Neural cell (in vitro differentiated cells): Measurements from ENCODE around the gene MAPK1. TPM values are rescaled to one million over a fixed set of nuclear protein-coding genes. Genes with fewer than 3 reads are reported as not detected.

Experiments
- H2AFZ ChIP-seq: fragments of 200-600, 300-800 bp; sonication (generic), shearing (Covaris generic); 2 replicates; pipeline ENCODE4 v1.6.0; 2014; ENCODE audit warnings: low read depth, mild to moderate bottlenecking, antibody characterized with exemption, low read length, moderate library complexity
- H3F3A ChIP-seq: fragments of 200-600 bp; shearing (Covaris generic); 2 replicates; pipeline ENCODE4 v1.6.1; 2016; ENCODE audit warnings: mild to moderate bottlenecking, moderate library complexity, mixed read lengths, antibody characterized with exemption, low read length; ENCODE audit not compliant: insufficient read depth, poor library complexity, severe bottlenecking
- H3K27ac ChIP-seq: fragments of 200-600, 300-800 bp; sonication (generic), shearing (Covaris generic); 2 replicates; pipeline ENCODE4 v1.5.1; 2014; ENCODE audit warnings: mild to moderate bottlenecking, low read length, moderate library complexity
- H3K27me3 ChIP-seq: fragments of 300-800, 200-600 bp; sonication (generic), shearing (Covaris generic); 2 replicates; pipeline ENCODE4 v1.6.0; 2014; ENCODE audit warnings: mild to moderate bottlenecking, low read depth, low read length, moderate library complexity; ENCODE audit not compliant: insufficient read depth
- H3K36me3 ChIP-seq: fragments of 300-800, 200-600 bp; sonication (generic), shearing (Covaris generic); 2 replicates; pipeline ENCODE4 v1.5.1; 2014; ENCODE audit warnings: mild to moderate bottlenecking, antibody characterized with exemption, low read length, moderate library complexity; ENCODE audit not compliant: insufficient read depth
- H3K4me2 ChIP-seq: fragments of 300-800, 200-600 bp; sonication (generic), shearing (Covaris generic); 2 replicates; pipeline ENCODE4 v1.6.0; 2014; ENCODE audit warnings: mild to moderate bottlenecking, low read length
- H3K4me3 ChIP-seq: fragments of 300-800, 200-600 bp; sonication (generic), shearing (Covaris generic); 2 replicates; pipeline ENCODE4 v1.5.1; 2014; ENCODE audit warnings: mild to moderate bottlenecking, low read length, moderate library complexity
- H3K79me2 ChIP-seq: fragments of 200-600 bp; shearing (Covaris generic); replicated peaks from 2 replicates; pipeline ENCODE4 v1.6.0; 2014; ENCODE audit warnings: mild to moderate bottlenecking, low read length, moderate library complexity; ENCODE audit not compliant: insufficient read depth
- H3K9ac ChIP-seq: fragments of 300-800, 200-600 bp; sonication (generic), shearing (Covaris generic); 2 replicates; pipeline ENCODE4 v1.6.1; 2016; ENCODE audit warnings: mild to moderate bottlenecking, low read length, mixed read lengths
- H3K9me2 ChIP-seq: fragments of 200-600 bp; shearing (Covaris generic); 2 replicates; pipeline ENCODE4 v1.6.1; 2016; ENCODE audit warnings: mild to moderate bottlenecking, low read length, mixed read lengths; ENCODE audit not compliant: insufficient read depth
- H3K9me3 ChIP-seq: fragments of 200-600, 300-800 bp; sonication (generic), shearing (Covaris generic); 2 replicates; pipeline ENCODE4 v1.6.1; 2016; ENCODE audit warnings: mild to moderate bottlenecking, mixed run types, low read length, moderate library complexity, mixed read lengths
- H4K20me1 ChIP-seq: fragments of 200-600 bp; shearing (Covaris generic); 2 replicates; pipeline ENCODE4 v1.6.1; 2016; ENCODE audit warnings: mild to moderate bottlenecking, mixed run types; ENCODE audit not compliant: insufficient read depth
- EP300 ChIP-seq: fragments of 450-650 bp; conservative IDR thresholded peaks from 2 replicates; pipeline ENCODE4 v1.6.1; 2014; ENCODE audit warnings: antibody characterized with exemption, mild to moderate bottlenecking, moderate library complexity; ENCODE audit not compliant: poor library complexity, severe bottlenecking
- EZH2 ChIP-seq: fragments of 200-600, 300-800 bp; shearing (Covaris generic), sonication (generic); IDR thresholded peaks from 2 replicates; pipeline ENCODE4 v1.6.1; 2014; ENCODE audit warnings: antibody characterized with exemption, low read length, borderline replicate concordance, mild to moderate bottlenecking; ENCODE audit not compliant: insufficient read depth, poor library complexity, severe bottlenecking
- MXI1 ChIP-seq: fragments of 450-650 bp; conservative IDR thresholded peaks from 2 replicates; pipeline ENCODE4 v1.6.1; 2014; ENCODE audit warnings: antibody characterized with exemption, mild to moderate bottlenecking; ENCODE audit not compliant: poor library complexity, severe bottlenecking
- POLR2AphosphoS5 ChIP-seq: IDR thresholded peaks from 2 replicates; pipeline ENCODE4 v1.6.1; 2012
- RAD21 ChIP-seq: fragments of 450-650 bp; conservative IDR thresholded peaks from 2 replicates; pipeline ENCODE4 v1.6.1; 2014; ENCODE audit warnings: antibody characterized with exemption, mild to moderate bottlenecking, moderate library complexity
- REST ChIP-seq: IDR thresholded peaks from 2 replicates; pipeline ENCODE4 v1.6.1; 2012; ENCODE audit warnings: borderline replicate concordance
- SMC3 ChIP-seq: fragments of 450-650 bp; conservative IDR thresholded peaks from 2 replicates; pipeline ENCODE4 v1.6.1; 2014; ENCODE audit warnings: antibody characterized with exemption, mild to moderate bottlenecking, moderate library complexity; ENCODE audit not compliant: poor library complexity
- TAF1 ChIP-seq: IDR thresholded peaks from 2 replicates; pipeline ENCODE4 v1.6.1; 2012; ENCODE audit warnings: low read depth
- polyA plus RNA-seq: library from polyadenylated mRNA; depleted of rRNA; stranded (reverse); fragments of >200 nt; gene quantifications from 2 replicates; pipeline ENCODE4 v1.2.3, GENCODE V29; 2014
- TF ChIP-seq, protein P1 (sequence below): fragments of 450-650 bp; IDR thresholded peaks from 2 replicates; pipeline ENCODE4 v1.5.1; 2014; ENCODE audit warnings: antibody characterized with exemption, mild to moderate bottlenecking, moderate library complexity; ENCODE audit not compliant: poor library complexity, severe bottlenecking

MAPK1 gene
- polyA plus RNA-seq, 1 donor from 2014 or later: 43.3 TPM

GRCh38 chr22:21728270-21728669 is 139.2 kb downstream of the MAPK1 start:
- H3K9me2 ChIP-seq: no peaks in the 10 kb centered on the region
- no peaks in the 10 kb centered on the region for H3F3A ChIP-seq
- no peak overlapping the region for H3K9ac ChIP-seq
- TF ChIP-seq, protein P1, sequence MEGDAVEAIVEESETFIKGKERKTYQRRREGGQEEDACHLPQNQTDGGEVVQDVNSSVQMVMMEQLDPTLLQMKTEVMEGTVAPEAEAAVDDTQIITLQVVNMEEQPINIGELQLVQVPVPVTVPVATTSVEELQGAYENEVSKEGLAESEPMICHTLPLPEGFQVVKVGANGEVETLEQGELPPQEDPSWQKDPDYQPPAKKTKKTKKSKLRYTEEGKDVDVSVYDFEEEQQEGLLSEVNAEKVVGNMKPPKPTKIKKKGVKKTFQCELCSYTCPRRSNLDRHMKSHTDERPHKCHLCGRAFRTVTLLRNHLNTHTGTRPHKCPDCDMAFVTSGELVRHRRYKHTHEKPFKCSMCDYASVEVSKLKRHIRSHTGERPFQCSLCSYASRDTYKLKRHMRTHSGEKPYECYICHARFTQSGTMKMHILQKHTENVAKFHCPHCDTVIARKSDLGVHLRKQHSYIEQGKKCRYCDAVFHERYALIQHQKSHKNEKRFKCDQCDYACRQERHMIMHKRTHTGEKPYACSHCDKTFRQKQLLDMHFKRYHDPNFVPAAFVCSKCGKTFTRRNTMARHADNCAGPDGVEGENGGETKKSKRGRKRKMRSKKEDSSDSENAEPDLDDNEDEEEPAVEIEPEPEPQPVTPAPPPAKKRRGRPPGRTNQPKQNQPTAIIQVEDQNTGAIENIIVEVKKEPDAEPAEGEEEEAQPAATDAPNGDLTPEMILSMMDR: no peak
- TF ChIP-seq RAD21 (no peak), EZH2 (no peak), SMC3 (no peak), EP300 (no peak), MXI1 (no peak), TAF1 (no peak), REST (no peak), POLR2AphosphoS5 (no peak)
- H3K36me3 ChIP-seq: no peaks in the 10 kb centered on the region
- H2AFZ ChIP-seq: no peak overlapping the region
- H4K20me1 ChIP-seq: no peaks in the 10 kb centered on the region
- H3K27ac ChIP-seq: no peak overlapping the region
- no peaks in the 10 kb centered on the region for H3K27me3 ChIP-seq
- no peak overlapping the region for H3K4me2 ChIP-seq
- H3K79me2 ChIP-seq: peaks cover 46% of the 10 kb centered on the region
- H3K9me3 ChIP-seq: no peaks in the 10 kb centered on the region
- no peak overlapping the region for H3K4me3 ChIP-seq

- H3K27ac ChIP-seq: no peak overlapping the region
- H3K27me3 ChIP-seq: no peaks in the 10 kb centered on the region
- no peak for TF ChIP-seq EP300
- H3K9ac ChIP-seq: no peak overlapping the region
- H3K36me3 ChIP-seq: no peaks in the 10 kb centered on the region
- H3K9me3 ChIP-seq: no peaks in the 10 kb centered on the region
- no peak overlapping the region for H3K4me2 ChIP-seq
- no peaks in the 10 kb centered on the region for H3F3A ChIP-seq
- H3K4me3 ChIP-seq: no peak overlapping the region
- no peaks in the 10 kb centered on the region for H3K9me2 ChIP-seq
- H2AFZ ChIP-seq: no peak overlapping the region
- H4K20me1 ChIP-seq: no peaks in the 10 kb centered on the region
- H3K79me2 ChIP-seq: peaks cover 43% of the 10 kb centered on the region
Measured at GRCh38 chr22:21727768-21728167, 139.7 kb downstream of the MAPK1 start.

GRCh38 chr22:21727159-21727558 is 140.3 kb downstream of the MAPK1 start:
- no peak overlapping the region for H2AFZ ChIP-seq
- no peak overlapping the region for H3K9ac ChIP-seq
- H3K27ac ChIP-seq: no peak overlapping the region
- no peak overlapping the region for H3K4me2 ChIP-seq
- peaks cover 40% of the 10 kb centered on the region for H3K79me2 ChIP-seq
- H3K9me3 ChIP-seq: no peaks in the 10 kb centered on the region
- H3K27me3 ChIP-seq: no peaks in the 10 kb centered on the region
- no peaks in the 10 kb centered on the region for H3K9me2 ChIP-seq
- no peak overlapping the region for H3K4me3 ChIP-seq
- H3K36me3 ChIP-seq: no peaks in the 10 kb centered on the region
- H3F3A ChIP-seq: no peaks in the 10 kb centered on the region
- no peaks in the 10 kb centered on the region for H4K20me1 ChIP-seq
- no peak for TF ChIP-seq SMC3
- TF ChIP-seq POLR2AphosphoS5: no peak
- no peak for TF ChIP-seq EP300
- no peak for TF ChIP-seq MXI1
- TF ChIP-seq RAD21: no peak
- TF ChIP-seq REST: no peak
- no peak for TF ChIP-seq EZH2
- TF ChIP-seq TAF1: no peak
- TF ChIP-seq, protein P1: no peak
